Measurements from ENCODE around the gene PCDHA3.

Gene PCDHA3

DNA sequence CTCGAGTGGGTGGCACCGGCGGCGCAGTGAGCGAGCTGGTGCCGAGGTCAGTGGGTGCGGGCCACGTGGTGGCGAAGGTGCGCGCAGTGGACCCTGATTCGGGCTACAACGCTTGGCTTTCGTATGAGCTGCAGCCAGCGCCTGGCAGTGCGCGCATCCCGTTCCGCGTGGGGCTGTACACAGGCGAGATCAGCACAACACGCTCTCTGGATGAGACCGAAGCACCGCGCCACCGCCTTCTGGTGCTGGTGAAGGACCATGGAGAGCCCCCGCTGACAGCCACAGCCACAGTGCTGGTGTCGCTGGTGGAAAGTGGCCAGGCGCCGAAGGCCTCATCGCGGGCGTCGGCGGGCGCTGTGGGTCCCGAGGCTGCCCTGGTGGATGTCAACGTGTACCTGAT lies 22.6 kb downstream of the PCDHA3 start:
- TF ChIP-seq ZNF391 (tag by site-specific recombination; IDR thresholded peaks at IDR 0.05; ENCODE audit: borderline replicate concordance, low read depth), result no peak
- POLR2A ChIA-PET, result no interaction called here

DNA sequence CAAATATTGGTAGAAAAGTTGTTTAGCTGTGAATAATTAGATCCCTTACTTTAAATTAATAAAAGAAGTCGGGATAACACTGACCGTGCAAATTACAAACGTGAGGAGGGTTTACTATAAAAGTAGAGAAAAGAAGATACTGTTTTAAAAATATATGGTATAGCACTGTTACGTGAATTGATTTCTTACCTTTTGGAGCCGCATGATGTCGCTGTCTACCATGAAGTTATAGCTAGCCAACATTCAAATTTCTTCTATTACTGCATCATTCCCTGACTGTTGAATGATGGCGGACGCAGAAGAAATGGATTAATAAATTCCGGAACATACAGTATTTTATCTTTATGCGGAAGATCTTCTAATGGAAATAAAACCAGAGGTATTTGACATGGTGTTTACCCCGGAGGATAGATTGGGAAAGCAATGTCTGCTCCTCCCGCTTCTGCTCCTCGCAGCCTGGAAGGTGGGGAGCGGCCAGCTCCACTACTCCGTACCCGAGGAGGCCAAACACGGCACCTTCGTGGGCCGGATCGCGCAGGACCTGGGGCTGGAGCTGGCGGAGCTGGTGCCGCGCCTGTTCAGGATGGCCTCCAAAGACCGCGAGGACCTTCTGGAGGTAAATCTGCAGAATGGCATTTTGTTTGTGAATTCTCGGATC lies 27.0 kb downstream of the PCDHA3 start, which contains the start of gene PCDHA6:
Gene PCDHA6 (plus strand): TSS at position 257 of the 658 bp plus-strand sequence. CDS start 132 bp downstream, at position 389.
- POLR2A ChIA-PET, result no interaction called here
- Histone ChIP-seq H3K4me1 (ENCODE audit: control insufficient read depth, insufficient read depth, low read length) (no peaks in the 10 kb centered on the region), H3K4me3 (ENCODE audit: low read depth, low read length) (no peak within 1 kb of the TSS), H3K36me3 (ENCODE audit: control insufficient read depth in 2 of 2, insufficient read depth in 1 of 2, low read length in 2 of 2) (no peaks in the 10 kb centered on the region), H3K9me3 (ENCODE audit: control insufficient read depth, insufficient read depth, low read depth, low read length) (no peaks in the 10 kb centered on the region), H3K27ac (ENCODE audit: extremely low read depth, low read depth, low read length) (no peak within 1 kb of the TSS)
- no peak for TF ChIP-seq ZNF391 (tag by site-specific recombination; IDR thresholded peaks at IDR 0.05; ENCODE audit: borderline replicate concordance, low read depth)
- TF ChIP-seq ZNF24 (tag by site-specific recombination; IDR thresholded peaks at IDR 0.05), result no peak
- TF ChIP-seq, protein P1, sequence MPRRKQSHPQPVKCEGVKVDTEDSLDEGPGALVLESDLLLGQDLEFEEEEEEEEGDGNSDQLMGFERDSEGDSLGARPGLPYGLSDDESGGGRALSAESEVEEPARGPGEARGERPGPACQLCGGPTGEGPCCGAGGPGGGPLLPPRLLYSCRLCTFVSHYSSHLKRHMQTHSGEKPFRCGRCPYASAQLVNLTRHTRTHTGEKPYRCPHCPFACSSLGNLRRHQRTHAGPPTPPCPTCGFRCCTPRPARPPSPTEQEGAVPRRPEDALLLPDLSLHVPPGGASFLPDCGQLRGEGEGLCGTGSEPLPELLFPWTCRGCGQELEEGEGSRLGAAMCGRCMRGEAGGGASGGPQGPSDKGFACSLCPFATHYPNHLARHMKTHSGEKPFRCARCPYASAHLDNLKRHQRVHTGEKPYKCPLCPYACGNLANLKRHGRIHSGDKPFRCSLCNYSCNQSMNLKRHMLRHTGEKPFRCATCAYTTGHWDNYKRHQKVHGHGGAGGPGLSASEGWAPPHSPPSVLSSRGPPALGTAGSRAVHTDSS (tag by site-specific recombination; IDR thresholded peaks at IDR 0.05), result no peak
- no peak for TF ChIP-seq ZSCAN16 (tag by site-specific recombination; IDR thresholded peaks at IDR 0.05)
- TF ChIP-seq, protein P2, sequence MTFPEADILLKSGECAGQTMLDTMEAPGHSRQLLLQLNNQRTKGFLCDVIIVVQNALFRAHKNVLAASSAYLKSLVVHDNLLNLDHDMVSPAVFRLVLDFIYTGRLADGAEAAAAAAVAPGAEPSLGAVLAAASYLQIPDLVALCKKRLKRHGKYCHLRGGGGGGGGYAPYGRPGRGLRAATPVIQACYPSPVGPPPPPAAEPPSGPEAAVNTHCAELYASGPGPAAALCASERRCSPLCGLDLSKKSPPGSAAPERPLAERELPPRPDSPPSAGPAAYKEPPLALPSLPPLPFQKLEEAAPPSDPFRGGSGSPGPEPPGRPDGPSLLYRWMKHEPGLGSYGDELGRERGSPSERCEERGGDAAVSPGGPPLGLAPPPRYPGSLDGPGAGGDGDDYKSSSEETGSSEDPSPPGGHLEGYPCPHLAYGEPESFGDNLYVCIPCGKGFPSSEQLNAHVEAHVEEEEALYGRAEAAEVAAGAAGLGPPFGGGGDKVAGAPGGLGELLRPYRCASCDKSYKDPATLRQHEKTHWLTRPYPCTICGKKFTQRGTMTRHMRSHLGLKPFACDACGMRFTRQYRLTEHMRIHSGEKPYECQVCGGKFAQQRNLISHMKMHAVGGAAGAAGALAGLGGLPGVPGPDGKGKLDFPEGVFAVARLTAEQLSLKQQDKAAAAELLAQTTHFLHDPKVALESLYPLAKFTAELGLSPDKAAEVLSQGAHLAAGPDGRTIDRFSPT (tag by site-specific recombination; IDR thresholded peaks at IDR 0.05), result no peak
- TF ChIP-seq, protein P3, sequence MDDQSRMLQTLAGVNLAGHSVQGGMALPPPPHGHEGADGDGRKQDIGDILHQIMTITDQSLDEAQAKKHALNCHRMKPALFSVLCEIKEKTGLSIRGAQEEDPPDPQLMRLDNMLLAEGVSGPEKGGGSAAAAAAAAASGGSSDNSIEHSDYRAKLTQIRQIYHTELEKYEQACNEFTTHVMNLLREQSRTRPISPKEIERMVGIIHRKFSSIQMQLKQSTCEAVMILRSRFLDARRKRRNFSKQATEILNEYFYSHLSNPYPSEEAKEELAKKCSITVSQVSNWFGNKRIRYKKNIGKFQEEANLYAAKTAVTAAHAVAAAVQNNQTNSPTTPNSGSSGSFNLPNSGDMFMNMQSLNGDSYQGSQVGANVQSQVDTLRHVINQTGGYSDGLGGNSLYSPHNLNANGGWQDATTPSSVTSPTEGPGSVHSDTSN (CRISPR knock-in tag; IDR thresholded peaks at IDR 0.05), result no peak
- TF ChIP-seq ZNF19 (tag by site-specific recombination; IDR thresholded peaks at IDR 0.05; ENCODE audit: low read depth), result no peak
- TF ChIP-seq ZNF48 (tag by site-specific recombination; IDR thresholded peaks at IDR 0.05), result no peak
- no peak for TF ChIP-seq ZNF274 (IDR thresholded peaks at IDR 0.05; ENCODE audit: low read length)
- TF ChIP-seq ZNF274 (tag by site-specific recombination; IDR thresholded peaks at IDR 0.05; ENCODE audit: borderline replicate concordance), result no peak
- no peak for TF ChIP-seq KLF10 (tag by site-specific recombination; IDR thresholded peaks at IDR 0.05)
- no peak for TF ChIP-seq ZNF555 (tag by site-specific recombination; conservative IDR thresholded peaks at IDR 0.05)
- CTCF ChIA-PET, result interaction anchor here (0.7 kb wide), 1 partner anchor 22 kb away, joined by 4 read pairs; no protein-coding TSS in a partner anchor

More for the DNA sequence above, 22.6 kb downstream of the PCDHA3 start:
- H3K4me3 ChIP-seq (ENCODE audit: low read depth, low read length), result no peak overlapping the region
- H3K9me3 ChIP-seq (ENCODE audit: control insufficient read depth, insufficient read depth, low read depth, low read length), result no peaks in the 10 kb centered on the region
- H3K4me1 ChIP-seq (ENCODE audit: control insufficient read depth, insufficient read depth, low read length), result no peaks in the 10 kb centered on the region
- no peaks in the 10 kb centered on the region for H3K36me3 ChIP-seq (ENCODE audit: control insufficient read depth in 2 of 2, insufficient read depth in 1 of 2, low read length in 2 of 2)
- CTCF ChIA-PET, result no interaction called here
- H3K27ac ChIP-seq (ENCODE audit: extremely low read depth, low read depth, low read length), result no peak overlapping the region

DNA sequence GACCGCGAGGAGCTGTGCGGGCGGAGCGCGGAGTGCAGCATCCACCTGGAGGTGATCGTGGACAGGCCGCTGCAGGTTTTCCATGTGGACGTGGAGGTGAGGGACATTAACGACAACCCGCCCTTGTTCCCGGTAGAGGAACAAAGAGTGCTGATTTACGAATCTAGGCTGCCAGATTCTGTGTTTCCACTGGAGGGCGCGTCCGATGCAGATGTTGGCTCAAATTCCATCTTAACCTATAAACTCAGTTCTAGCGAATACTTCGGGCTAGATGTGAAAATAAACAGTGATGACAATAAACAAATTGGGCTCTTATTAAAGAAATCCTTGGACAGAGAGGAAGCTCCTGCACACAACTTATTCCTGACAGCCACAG lies 27.5 kb downstream of the PCDHA3 start:
- Histone ChIP-seq H3K4me3 (ENCODE audit: low read depth, low read length) (no peak overlapping the region), H3K9me3 (ENCODE audit: control insufficient read depth, insufficient read depth, low read depth, low read length) (no peaks in the 10 kb centered on the region), H3K36me3 (ENCODE audit: control insufficient read depth in 2 of 2, insufficient read depth in 1 of 2, low read length in 2 of 2) (no peaks in the 10 kb centered on the region), H3K4me1 (ENCODE audit: control insufficient read depth, insufficient read depth, low read length) (no peaks in the 10 kb centered on the region), H3K27ac (ENCODE audit: extremely low read depth, low read depth, low read length) (no peak overlapping the region)
- ChIA-PET POLR2A (no interaction called here), CTCF (no interaction called here)
- TF ChIP-seq PRDM1 (tag by site-specific recombination; IDR thresholded peaks at IDR 0.05) (no peak), ZNF140 (tag by site-specific recombination; IDR thresholded peaks at IDR 0.05) (no peak), ZNF311 (tag by site-specific recombination; IDR thresholded peaks at IDR 0.05; ENCODE audit: borderline replicate concordance) (no peak), ZNF175 (tag by site-specific recombination; IDR thresholded peaks at IDR 0.05) (no peak), ZNF138 (tag by site-specific recombination; IDR thresholded peaks at IDR 0.05; ENCODE audit: borderline replicate concordance) (no peak), ZFHX2 (tag by site-specific recombination; conservative IDR thresholded peaks at IDR 0.05) (no peak), ZNF530 (tag by site-specific recombination; IDR thresholded peaks at IDR 0.05; ENCODE audit: low read depth) (no peak)
- TF ChIP-seq, protein P4, sequence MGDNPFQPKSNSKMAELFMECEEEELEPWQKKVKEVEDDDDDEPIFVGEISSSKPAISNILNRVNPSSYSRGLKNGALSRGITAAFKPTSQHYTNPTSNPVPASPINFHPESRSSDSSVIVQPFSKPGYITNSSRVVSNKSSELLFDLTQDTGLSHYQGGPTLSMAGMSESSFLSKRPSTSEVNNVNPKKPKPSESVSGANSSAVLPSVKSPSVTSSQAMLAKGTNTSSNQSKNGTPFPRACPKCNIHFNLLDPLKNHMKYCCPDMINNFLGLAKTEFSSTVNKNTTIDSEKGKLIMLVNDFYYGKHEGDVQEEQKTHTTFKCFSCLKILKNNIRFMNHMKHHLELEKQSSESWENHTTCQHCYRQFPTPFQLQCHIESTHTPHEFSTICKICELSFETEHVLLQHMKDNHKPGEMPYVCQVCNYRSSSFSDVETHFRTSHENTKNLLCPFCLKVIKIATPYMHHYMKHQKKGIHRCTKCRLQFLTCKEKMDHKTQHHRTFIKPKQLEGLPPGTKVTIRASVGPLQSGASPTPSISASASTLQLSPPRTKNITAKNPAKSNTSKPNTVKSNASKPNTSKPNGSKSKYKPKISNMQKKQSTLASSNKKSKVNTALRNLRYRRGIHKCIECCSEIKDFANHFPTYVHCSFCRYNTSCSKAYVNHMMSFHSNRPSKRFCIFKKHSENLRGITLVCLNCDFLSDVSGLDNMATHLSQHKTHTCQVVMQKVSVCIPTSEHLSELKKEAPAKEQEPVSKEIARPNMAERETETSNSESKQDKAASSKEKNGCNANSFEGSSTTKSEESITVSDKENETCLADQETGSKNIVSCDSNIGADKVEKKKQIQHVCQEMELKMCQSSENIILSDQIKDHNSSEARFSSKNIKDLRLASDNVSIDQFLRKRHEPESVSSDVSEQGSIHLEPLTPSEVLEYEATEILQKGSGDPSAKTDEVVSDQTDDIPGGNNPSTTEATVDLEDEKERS (tag by site-specific recombination; IDR thresholded peaks at IDR 0.05), result no peak
- TF ChIP-seq, protein P5, sequence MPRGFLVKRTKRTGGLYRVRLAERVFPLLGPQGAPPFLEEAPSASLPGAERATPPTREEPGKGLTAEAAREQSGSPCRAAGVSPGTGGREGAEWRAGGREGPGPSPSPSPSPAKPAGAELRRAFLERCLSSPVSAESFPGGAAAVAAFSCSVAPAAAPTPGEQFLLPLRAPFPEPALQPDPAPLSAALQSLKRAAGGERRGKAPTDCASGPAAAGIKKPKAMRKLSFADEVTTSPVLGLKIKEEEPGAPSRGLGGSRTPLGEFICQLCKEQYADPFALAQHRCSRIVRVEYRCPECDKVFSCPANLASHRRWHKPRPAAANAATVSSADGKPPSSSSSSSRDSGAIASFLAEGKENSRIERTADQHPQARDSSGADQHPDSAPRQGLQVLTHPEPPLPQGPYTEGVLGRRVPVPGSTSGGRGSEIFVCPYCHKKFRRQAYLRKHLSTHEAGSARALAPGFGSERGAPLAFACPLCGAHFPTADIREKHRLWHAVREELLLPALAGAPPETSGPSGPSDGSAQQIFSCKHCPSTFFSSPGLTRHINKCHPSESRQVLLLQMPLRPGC (tag by site-specific recombination; IDR thresholded peaks at IDR 0.05), result no peak

Data from HEK293 (cell line).